Cerebellar cortex (tissue), 1 donor: ENCODE data around the gene ESRRG.

Experiments used
- DNase-seq: peaks from one replicate; pipeline ENCODE4 v3.0.0-alpha.2; 2015; ENCODE audit warnings: low spot score

The ESRRG gene

DNA sequence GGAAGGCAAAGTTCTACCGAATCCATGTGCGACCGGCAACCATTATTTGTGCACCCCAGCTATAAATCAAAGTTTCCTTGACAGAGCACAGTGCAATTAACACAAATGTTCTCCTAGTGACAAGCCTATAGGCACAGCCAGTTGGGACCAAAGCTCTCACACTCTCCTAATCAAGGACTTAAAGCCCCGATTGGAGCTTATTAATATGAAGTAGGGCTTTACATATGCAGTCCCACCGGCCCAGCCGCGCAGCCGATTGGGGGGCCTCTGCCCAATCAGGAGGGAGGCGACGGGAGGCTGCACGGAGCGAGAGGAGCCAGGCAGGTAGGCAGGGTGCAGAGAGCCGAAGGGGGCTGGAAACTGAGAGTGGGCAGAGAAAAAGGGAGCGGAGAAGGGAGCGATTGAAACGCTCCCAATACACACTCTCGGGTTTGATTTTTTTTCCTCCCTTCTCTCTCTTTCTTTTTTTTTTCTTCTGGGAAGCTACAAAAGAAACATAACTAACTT is at the start of gene ESRRG:
TSS of gene ESRRG (minus strand) at position 156 of the 507 bp plus-strand sequence. CDS start at position 26, 130 bp downstream.
- peak; percentile 20 for DNase-seq

DNA sequence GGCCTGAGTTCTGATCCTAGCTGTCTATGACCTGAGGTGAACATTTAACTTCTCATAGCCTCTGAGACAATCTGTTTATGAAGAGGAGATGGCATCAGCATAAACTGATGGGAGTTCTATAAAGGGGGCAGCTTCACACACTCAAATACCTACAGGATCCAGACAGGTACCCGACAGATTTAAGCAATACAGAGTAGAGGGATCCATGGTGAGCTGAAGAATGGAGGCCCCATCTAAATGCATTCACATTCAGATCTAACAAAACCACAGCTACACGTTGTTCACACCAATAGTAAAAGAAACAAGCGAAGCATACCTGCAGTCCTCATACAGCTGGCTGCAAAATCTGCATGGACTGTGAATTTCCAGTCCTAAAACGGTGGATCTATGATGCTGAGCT is 48.7 kb upstream of the ESRRG start:
- no peak for DNase-seq

- no peak for DNase-seq
These were observed 43.6 kb upstream of the ESRRG start for GRCh38 chr1:216766633-216767327.

- no peak for DNase-seq
These were observed 42.4 kb upstream of the ESRRG start for GRCh38 chr1:216765346-216766300.

- DNase-seq = no peak
These were observed 34.9 kb upstream of the ESRRG start for GRCh38 chr1:216758161-216758560.

DNA sequence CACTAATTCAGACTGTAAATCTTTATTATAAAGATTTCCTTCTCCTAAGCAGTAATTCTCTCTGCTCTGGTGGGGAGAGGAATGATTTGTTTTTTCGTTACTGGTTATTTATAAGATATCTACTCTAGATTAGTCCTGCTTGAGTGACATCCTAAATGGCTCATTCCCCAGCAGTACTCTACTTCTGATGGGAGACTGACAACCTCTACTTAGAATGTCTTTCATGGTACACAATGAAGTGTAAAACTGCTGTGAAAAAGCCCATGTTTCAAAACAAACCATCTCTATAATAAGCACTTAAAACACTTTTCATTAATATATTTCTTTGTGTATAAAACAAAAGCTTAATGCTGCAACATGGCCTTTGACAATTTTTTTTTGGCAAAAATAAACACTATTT is 33.9 kb upstream of the ESRRG start:
- DNase-seq = no peak

GRCh38 chr1:216750961-216751360 is 27.7 kb upstream of the ESRRG start:
- DNase-seq = no peak

- DNase-seq = peak; percentile 61
These were observed 26.9 kb upstream of the ESRRG start for GRCh38 chr1:216750031-216750627.

- DNase-seq = no peak
These were observed 26.0 kb upstream of the ESRRG start for GRCh38 chr1:216749232-216749631.

DNA sequence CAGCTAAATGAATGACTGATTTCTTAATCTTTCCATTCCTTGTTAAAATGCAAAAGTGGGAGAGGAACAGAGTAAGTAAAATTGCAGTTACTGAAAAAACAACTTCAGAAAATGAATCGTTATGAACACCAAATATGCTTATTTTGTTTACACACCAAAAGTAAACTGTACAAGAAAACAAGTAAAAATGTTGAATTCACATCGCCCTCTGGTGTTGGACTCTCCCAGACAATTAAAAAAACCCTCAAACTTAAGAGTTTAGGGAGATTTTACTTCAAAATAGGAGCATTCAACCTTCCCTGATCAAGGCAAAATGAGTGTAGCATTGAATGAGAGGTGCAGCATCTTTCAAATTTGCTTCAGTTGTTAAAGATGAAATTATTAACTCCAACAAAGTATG is 19.4 kb upstream of the ESRRG start:
- DNase-seq = no peak

DNA sequence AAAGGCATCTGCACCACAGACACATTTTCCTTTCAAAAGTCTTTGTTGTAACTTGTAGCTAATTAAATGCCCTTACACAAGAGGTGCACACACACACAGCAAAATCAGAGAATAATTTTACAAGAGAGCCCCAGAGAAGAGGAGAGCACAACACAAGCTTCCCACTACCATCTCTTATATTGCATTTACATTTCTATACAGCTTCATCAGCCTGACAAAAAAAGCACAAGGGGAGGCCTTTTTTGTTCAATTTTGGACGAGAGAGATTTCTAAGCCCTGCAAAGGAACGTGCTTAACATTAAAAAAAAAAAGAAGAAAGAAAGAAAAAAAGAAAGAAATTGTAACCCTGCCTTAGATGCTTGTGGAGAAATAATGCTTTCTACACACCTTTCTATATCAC is 17.1 kb upstream of the ESRRG start:
- DNase-seq = no peak

DNA sequence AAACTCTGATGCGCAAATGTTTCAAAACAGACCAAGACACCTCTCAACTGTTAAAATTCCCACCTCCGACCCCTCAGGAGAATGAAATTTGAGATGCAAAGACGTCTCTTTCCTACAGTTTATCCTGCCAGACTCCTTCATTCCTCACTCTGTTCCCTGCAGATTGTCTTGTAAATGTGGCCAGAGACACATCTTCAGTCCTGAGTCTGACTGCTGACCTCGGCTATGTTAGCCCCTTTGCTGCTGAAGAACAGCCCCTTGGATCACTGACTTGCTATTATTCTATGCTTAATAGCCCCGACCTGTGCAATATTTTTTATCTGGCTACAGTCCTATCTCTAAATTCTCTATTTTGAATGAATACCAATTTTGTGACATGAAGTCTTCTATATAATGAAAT is 16.6 kb upstream of the ESRRG start:
- no peak for DNase-seq

DNA sequence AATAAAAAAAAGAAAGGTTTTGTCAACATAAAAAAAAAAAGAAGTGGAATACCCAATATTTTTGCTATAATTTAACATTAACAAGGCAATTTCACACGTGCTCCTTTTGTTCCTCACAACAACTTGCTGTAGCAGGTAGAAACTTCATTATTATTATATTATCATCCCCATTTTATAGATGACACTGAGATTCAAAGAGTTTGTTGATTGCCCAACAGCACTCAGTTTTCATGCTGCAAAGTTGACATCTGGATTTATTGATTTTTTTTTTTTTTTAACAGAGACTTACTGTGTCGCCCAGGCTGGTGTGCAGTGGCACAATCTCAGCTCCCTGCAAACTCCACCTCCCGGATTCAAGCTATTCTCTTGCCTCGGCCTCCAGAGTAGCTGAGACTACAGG is 8.9 kb upstream of the ESRRG start:
- no peak for DNase-seq

DNA sequence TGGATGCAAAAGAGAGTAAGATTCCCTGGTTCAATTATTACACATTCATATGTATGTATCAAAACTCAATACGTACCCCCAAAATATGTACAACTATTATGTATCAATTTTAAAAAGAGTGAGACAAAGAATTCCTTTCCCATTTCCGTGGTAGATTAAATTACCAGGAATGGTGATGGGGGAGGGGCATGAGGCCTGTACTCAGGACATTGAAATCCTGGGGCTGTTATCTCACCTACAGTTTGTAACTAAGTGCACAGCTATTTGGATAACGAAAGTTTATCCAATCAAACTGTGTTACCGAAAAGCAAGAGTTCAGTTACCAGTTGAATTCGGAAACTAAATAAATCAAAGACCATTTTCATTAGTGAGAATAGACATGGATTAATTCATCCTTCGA is 8.3 kb upstream of the ESRRG start:
- DNase-seq = no peak

DNA sequence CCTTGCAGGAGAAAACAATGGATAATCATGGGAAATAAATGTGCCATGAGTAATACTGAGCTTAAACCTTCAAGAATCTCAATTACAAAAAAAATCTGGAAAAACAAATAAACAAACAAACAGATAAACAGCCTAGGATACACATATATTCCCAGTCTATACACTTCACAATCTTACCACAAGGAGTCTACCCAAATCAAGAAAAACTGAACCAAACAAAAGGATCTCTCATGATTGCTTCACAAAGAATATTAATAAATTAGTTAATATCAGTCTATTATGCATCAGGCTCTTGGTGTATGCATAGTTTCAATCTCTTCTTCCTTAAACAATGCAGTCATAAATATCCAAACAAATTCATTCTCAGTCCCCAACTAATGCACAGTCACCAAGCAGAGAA is 3.2 kb upstream of the ESRRG start:
- no peak for DNase-seq

DNA sequence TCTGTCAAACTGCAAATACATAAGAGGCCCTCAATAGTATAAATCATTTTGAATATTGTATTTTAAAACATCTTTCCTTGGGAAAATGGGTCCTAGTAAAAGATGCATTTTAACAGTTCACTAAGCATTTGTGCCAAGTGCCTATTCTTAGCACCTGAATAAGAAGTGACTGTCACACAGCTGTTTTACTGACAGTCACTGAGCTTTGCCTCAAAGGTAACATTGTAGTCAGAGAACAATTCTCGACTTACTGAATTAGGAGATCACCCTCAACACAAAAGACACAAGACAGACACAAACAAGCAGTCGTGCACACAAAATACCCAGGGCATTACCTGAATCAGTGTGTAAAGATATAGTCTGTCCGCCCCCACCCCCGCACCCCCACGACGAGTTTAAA is 408 bp downstream of the ESRRG start:
- DNase-seq = no peak

DNA sequence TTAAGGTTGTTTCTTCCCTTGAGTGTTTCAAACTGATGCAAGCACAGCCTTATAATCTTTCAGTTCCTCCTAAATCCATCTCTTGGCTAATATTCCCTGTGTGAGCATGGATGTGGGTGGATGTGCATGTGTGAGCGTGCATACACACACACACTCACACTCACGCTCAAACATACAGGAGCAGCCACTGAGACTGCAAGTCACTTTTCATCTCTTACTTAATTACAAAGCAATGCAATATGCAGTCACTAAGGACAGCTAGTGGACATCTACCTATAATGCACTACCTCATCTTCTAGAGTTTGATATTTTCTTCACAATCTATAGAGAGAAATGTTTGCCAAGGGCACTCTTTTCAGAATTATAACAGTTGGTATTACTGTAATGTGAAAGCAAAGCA is 1.4 kb downstream of the ESRRG start:
- DNase-seq = no peak

DNA sequence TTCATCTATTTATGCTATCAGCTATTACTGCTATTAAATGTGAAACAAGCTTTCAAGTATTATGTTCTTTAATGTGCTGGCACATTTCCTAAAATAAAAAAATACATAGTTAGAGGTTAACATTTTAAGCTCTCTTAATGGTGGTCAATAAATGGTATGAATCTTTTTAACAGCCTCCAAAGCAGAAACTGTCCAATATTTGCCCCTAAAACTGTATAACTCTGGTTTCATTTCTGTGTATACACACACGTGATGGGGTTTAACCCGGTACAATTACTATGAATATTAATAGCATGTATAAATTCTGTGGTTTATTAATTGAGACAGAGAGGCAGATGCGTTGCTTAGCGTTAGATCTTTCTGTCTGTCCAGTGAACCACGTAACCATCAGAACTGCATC is 2.2 kb downstream of the ESRRG start:
- DNase-seq = no peak

GRCh38 chr1:216711712-216712111 is 11.5 kb downstream of the ESRRG start:
- no peak for DNase-seq

DNA sequence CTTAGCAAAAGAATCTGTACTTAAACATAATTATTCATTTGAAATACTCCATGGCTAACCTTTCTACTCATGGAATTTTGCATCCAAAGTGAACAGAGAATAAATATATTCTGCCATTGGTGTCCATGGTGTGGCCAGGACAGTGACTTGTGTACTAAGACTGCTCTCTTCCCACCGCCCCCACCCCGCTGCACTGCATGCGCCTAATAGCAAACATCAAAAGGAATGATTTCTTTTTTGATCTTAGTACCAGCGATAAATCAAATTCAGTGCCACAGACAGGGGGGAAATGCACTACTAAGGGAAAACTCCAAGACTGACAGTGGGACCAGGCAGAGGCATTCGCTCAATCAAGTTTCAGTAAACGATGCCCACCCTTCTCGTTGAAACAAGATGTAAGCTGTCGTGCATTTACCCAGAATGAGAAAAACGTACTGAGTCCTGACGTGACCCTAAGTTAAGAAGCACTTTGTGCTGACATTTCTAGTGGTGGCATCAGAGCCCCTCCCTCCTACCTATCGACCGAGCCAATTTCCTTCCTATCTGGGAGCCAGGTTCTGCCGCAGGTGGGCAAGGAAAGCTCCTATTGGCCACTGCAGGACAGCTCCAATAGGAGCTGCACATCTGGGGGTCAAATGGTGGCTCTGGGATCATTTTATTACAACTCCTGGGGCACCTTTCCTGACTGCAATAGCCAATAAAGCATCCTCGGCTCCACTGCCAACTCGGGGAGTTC is 12.5 kb downstream of the ESRRG start:
- DNase-seq = no peak

DNA sequence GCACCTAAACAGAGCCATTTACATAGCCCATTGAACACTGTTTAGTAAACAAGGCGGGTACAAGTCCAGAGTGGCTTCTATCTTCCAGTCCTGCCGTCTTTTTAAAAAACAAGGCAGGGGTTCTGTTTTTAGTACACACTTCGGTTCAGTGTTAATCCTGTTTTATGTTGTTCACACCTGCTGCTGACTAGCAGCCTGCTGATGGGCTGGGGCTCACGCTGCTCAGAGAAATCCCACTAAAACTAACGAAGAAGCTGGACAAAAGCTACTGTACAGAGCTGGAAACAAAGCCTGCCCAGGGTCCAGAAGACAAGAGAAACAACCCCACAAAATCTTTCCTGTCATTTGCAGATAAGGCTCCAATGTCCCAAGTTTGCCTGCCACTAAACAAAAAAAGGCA is 13.2 kb downstream of the ESRRG start:
- no peak for DNase-seq

DNA sequence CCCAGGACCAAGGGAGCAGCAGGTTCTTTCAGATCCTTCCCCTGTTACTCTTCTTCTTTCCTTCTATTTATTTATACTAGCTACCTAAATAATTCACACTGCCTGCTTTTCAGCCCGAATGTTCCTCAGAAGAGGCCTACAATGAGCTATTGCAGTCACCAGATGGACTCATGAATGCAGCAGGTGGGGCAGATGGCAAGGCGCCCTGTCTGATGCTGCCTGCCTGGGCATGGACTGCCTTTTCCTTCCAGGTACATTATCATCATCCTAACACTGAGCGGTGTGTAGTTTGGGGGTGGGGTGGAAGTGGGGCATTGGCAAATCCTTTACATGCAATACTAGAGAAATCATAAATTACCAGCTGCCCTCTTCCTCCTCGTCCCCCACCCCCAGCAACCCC is 17.6 kb downstream of the ESRRG start:
- DNase-seq = peak; percentile 95
